Neural crest cell (in vitro differentiated cells): ENCODE measurements around the gene POU2F3. TPM values are rescaled to one million over a fixed set of nuclear protein-coding genes. Genes with fewer than 3 reads are reported as not detected.

ENCODE experiments used
- DNase-seq: peaks from one replicate; pipeline ENCODE4 v3.0.0; 2021; ENCODE audit warnings: low read depth, mixed read lengths, low spot score
- H3K27ac Mint-ChIP-seq: one replicate; pipeline ENCODE4 v1.8.0; 2021; ENCODE audit warnings: mild to moderate bottlenecking, mixed read lengths; ENCODE audit not compliant: unreplicated experiment
- H3K27me3 Mint-ChIP-seq: 2 replicates; pipeline ENCODE4 v1.8.0; 2021; ENCODE audit warnings: low read depth, mild to moderate bottlenecking, mixed read lengths
- H3K36me3 Mint-ChIP-seq: 2 replicates; pipeline ENCODE4 v1.8.0; 2021; ENCODE audit warnings: low read depth, mild to moderate bottlenecking, mixed read lengths
- H3K4me1 Mint-ChIP-seq: 2 replicates; pipeline ENCODE4 v1.8.0; 2021; ENCODE audit warnings: mixed read lengths
- H3K4me3 Mint-ChIP-seq: one replicate; pipeline ENCODE4 v1.8.0; 2021; ENCODE audit warnings: mild to moderate bottlenecking, mixed read lengths
- H3K9me3 Mint-ChIP-seq: 2 replicates; pipeline ENCODE4 v1.8.0; 2021; ENCODE audit warnings: mixed read lengths
- CTCF ChIP-seq: fragments of 200-600 bp; sonication (generic); conservative IDR thresholded peaks from 2 replicates; pipeline ENCODE4 v1.5.0; 2021; ENCODE audit warnings: antibody characterized with exemption, mild to moderate bottlenecking
- total RNA-seq: library from RNA; stranded (reverse); gene quantifications from 2 replicates; pipeline ENCODE4 v1.2.1, GENCODE V29; 2021

The POU2F3 gene
- total RNA-seq, 1 donor from 2014 or later, result not detected

- Mint-ChIP-seq H3K4me3 (no peak overlapping the region), H3K27ac (no peak overlapping the region), H3K36me3 (no peaks in the 10 kb centered on the region), H3K9me3 (no peaks in the 10 kb centered on the region), H3K4me1 (peaks cover 56% of the 10 kb centered on the region), H3K27me3 (no peaks in the 10 kb centered on the region)
- TF ChIP-seq CTCF, result no peak
- no peak for DNase-seq
Observed at GRCh38 chr11:120220747-120221037, 19.2 kb upstream of the POU2F3 start.

GRCh38 chr11:120221115-120221752, 18.7 kb upstream of the POU2F3 start:
- no peak for DNase-seq
- no peak overlapping the region for H3K4me3 Mint-ChIP-seq
- H3K27me3 Mint-ChIP-seq, result no peaks in the 10 kb centered on the region
- no peak for TF ChIP-seq CTCF
- H3K27ac Mint-ChIP-seq, result no peak overlapping the region
- no peaks in the 10 kb centered on the region for H3K36me3 Mint-ChIP-seq
- H3K9me3 Mint-ChIP-seq, result no peaks in the 10 kb centered on the region
- H3K4me1 Mint-ChIP-seq, result peaks cover 56% of the 10 kb centered on the region

- H3K4me1 Mint-ChIP-seq, result peaks cover 49% of the 10 kb centered on the region
- H3K9me3 Mint-ChIP-seq, result no peaks in the 10 kb centered on the region
- no peak overlapping the region for H3K27ac Mint-ChIP-seq
- no peaks in the 10 kb centered on the region for H3K27me3 Mint-ChIP-seq
- H3K4me3 Mint-ChIP-seq, result no peak overlapping the region
- DNase-seq, result no peak
- H3K36me3 Mint-ChIP-seq, result no peaks in the 10 kb centered on the region
- no peak for TF ChIP-seq CTCF
Observed at GRCh38 chr11:120222916-120223315, 17.0 kb upstream of the POU2F3 start.

GRCh38 chr11:120223793-120224192, 16.1 kb upstream of the POU2F3 start:
- no peaks in the 10 kb centered on the region for H3K9me3 Mint-ChIP-seq
- H3K36me3 Mint-ChIP-seq, result no peaks in the 10 kb centered on the region
- H3K4me1 Mint-ChIP-seq, result peaks cover 43% of the 10 kb centered on the region
- no peaks in the 10 kb centered on the region for H3K27me3 Mint-ChIP-seq
- no peak overlapping the region for H3K4me3 Mint-ChIP-seq
- H3K27ac Mint-ChIP-seq, result no peak overlapping the region
- no peak for DNase-seq
- TF ChIP-seq CTCF, result no peak

GRCh38 chr11:120224361-120224760, 15.6 kb upstream of the POU2F3 start:
- Mint-ChIP-seq H3K27ac (peak overlapping the region; percentile 90), H3K4me3 (no peak overlapping the region), H3K36me3 (no peaks in the 10 kb centered on the region)

More at GRCh38 chr11:120224361-120224760, 15.6 kb upstream of the POU2F3 start:
- DNase-seq, result no peak
- Mint-ChIP-seq H3K27me3 (no peaks in the 10 kb centered on the region), H3K4me1 (peaks cover 40% of the 10 kb centered on the region), H3K9me3 (no peaks in the 10 kb centered on the region)
- TF ChIP-seq CTCF, result no peak
